Endodermal cell (in vitro differentiated cells): Measurements from ENCODE around the gene PROM1. TPM values are rescaled to one million over a fixed set of nuclear protein-coding genes. Genes with fewer than 3 reads are reported as not detected.

Source experiments
- DNase-seq: peaks from one replicate; pipeline ENCODE4 v3.0.0-alpha.2; 2017
- H3K27ac ChIP-seq: 2 replicates; pipeline ENCODE4 v1.5.1; 2013; ENCODE audit warnings: mild to moderate bottlenecking, low read depth, low read length, moderate library complexity
- H3K27me3 ChIP-seq: 2 replicates; pipeline ENCODE4 v1.6.1; 2013; ENCODE audit warnings: mild to moderate bottlenecking, low read length, moderate library complexity; ENCODE audit not compliant: insufficient read depth, control insufficient read depth, poor library complexity, severe bottlenecking
- H3K36me3 ChIP-seq: 2 replicates; pipeline ENCODE4 v1.7.0; 2013; ENCODE audit warnings: mild to moderate bottlenecking, low read length, moderate library complexity; ENCODE audit not compliant: control insufficient read depth, insufficient read depth
- H3K4me1 ChIP-seq: one replicate; pipeline ENCODE4 v1.7.0; 2013; ENCODE audit warnings: low read length; ENCODE audit not compliant: control insufficient read depth, insufficient read depth
- H3K4me3 ChIP-seq: 2 replicates; pipeline ENCODE4 v1.5.1; 2013; ENCODE audit warnings: mild to moderate bottlenecking, low read length, moderate library complexity
- H3K9ac ChIP-seq: 2 replicates; pipeline ENCODE4 v1.6.1; 2013; ENCODE audit warnings: mild to moderate bottlenecking, low read length, moderate library complexity; ENCODE audit not compliant: poor library complexity, severe bottlenecking; ENCODE audit errors: extremely low read depth
- H3K9me3 ChIP-seq: 2 replicates; pipeline ENCODE4 v1.6.1; 2013; ENCODE audit warnings: mild to moderate bottlenecking, low read length, moderate library complexity; ENCODE audit not compliant: control insufficient read depth
- H3K27ac Mint-ChIP-seq: 2 replicates; pipeline ENCODE4 v1.8.0; 2020; ENCODE audit warnings: mixed read lengths
- H3K27me3 Mint-ChIP-seq: 2 replicates; pipeline ENCODE4 v1.8.0; 2021; ENCODE audit warnings: mild to moderate bottlenecking, mixed read lengths; ENCODE audit not compliant: insufficient read depth
- H3K36me3 Mint-ChIP-seq: 2 replicates; pipeline ENCODE4 v1.8.0; 2020; ENCODE audit warnings: low read depth, mixed read lengths
- H3K4me1 Mint-ChIP-seq: 2 replicates; pipeline ENCODE4 v1.8.0; 2020; ENCODE audit warnings: mixed read lengths
- H3K4me3 Mint-ChIP-seq: 2 replicates; pipeline ENCODE4 v1.8.0; 2020; ENCODE audit warnings: mild to moderate bottlenecking, moderate library complexity, mixed read lengths
- H3K9me3 Mint-ChIP-seq: 2 replicates; pipeline ENCODE4 v1.8.0; 2020; ENCODE audit warnings: mild to moderate bottlenecking, mixed read lengths
- CTCF ChIP-seq: fragments of 200-600 bp; sonication (generic); conservative IDR thresholded peaks from 2 replicates; pipeline ENCODE4 v1.5.0; 2021; ENCODE audit warnings: antibody characterized with exemption, mild to moderate bottlenecking
- WGBS, 2 experiments: methylation state at CpG; one replicate each; pipeline versions ENCODE4 v1.1.5 to v1.1.7; 2013; ENCODE audit warnings: missing lambda C conversion rate in 2 of 2, mixed read lengths in 1 of 2; ENCODE audit not compliant: insufficient coverage in 1 of 2, insufficient read length in 1 of 2; 5-methylcytosine and 5-hydroxymethylcytosine counted together
- total RNA-seq, 2 donors: library from RNA; stranded (reverse); fragmentation: NEBNext Ultra II Directional in 1 of 2; extraction: Animal tissue kit (Norgen Biotek cat#: 25700) in 1 of 2; gene quantifications; 2 replicates in 1 of 2; 3 replicates in 1 of 2; pipeline ENCODE4 v1.2.1, GENCODE V29; 2021

Gene PROM1
- total RNA-seq, 2 donors from 2014 or later = 38.6 to 51.6 TPM

- peaks cover 42% of the 10 kb centered on the region for H3K36me3 Mint-ChIP-seq
- H3K9me3 Mint-ChIP-seq = no peaks in the 10 kb centered on the region
- no peak overlapping the region for H3K4me3 Mint-ChIP-seq
- Histone ChIP-seq H3K4me3 (no peak overlapping the region), H3K27me3 (no peaks in the 10 kb centered on the region), H3K9ac (no peak overlapping the region), H3K4me1 (no peaks in the 10 kb centered on the region), H3K36me3 (peaks cover 2% of the 10 kb centered on the region), H3K27ac (no peak overlapping the region), H3K9me3 (no peaks in the 10 kb centered on the region)
- H3K27me3 Mint-ChIP-seq = no peaks in the 10 kb centered on the region
- no peaks in the 10 kb centered on the region for H3K4me1 Mint-ChIP-seq
- WGBS, 2 experiments = 95 to 100% methylated on average over 2 of the region's 2 CpGs
- H3K27ac Mint-ChIP-seq = no peak overlapping the region
- DNase-seq = no peak
- no peak for TF ChIP-seq CTCF
Measured at GRCh38 chr4:15992167-15992485, 91.7 kb downstream of the PROM1 start.

GRCh38 chr4:15990570-15991285 is 93.1 kb downstream of the PROM1 start:
- Mint-ChIP-seq H3K9me3 (no peaks in the 10 kb centered on the region), H3K27me3 (no peaks in the 10 kb centered on the region), H3K27ac (no peak overlapping the region), H3K36me3 (peaks cover 56% of the 10 kb centered on the region), H3K4me3 (no peak overlapping the region), H3K4me1 (no peaks in the 10 kb centered on the region)
- DNase-seq = no peak
- 82 to 85% methylated on average over 6 to 12 of the region's 12 CpGs for WGBS, 2 experiments
- Histone ChIP-seq H3K36me3 (peaks cover 7% of the 10 kb centered on the region), H3K4me1 (no peaks in the 10 kb centered on the region), H3K4me3 (no peak overlapping the region), H3K27me3 (no peaks in the 10 kb centered on the region), H3K27ac (no peak overlapping the region), H3K9ac (no peak overlapping the region), H3K9me3 (no peaks in the 10 kb centered on the region)
- no peak for TF ChIP-seq CTCF

- Histone ChIP-seq H3K9me3 (no peaks in the 10 kb centered on the region), H3K4me1 (no peaks in the 10 kb centered on the region), H3K36me3 (peaks cover 15% of the 10 kb centered on the region), H3K9ac (no peak overlapping the region), H3K4me3 (no peak overlapping the region), H3K27me3 (no peaks in the 10 kb centered on the region), H3K27ac (no peak overlapping the region)
- peaks cover 2% of the 10 kb centered on the region for H3K9me3 Mint-ChIP-seq
- WGBS, 2 experiments = 82 to 85% methylated on average over 5 to 6 of the region's 6 CpGs
- H3K4me3 Mint-ChIP-seq = no peak overlapping the region
- no peak for TF ChIP-seq CTCF
- no peaks in the 10 kb centered on the region for H3K4me1 Mint-ChIP-seq
- no peaks in the 10 kb centered on the region for H3K27me3 Mint-ChIP-seq
- peaks cover 68% of the 10 kb centered on the region for H3K36me3 Mint-ChIP-seq
- H3K27ac Mint-ChIP-seq = no peak overlapping the region
- no peak for DNase-seq
Measured at GRCh38 chr4:15989424-15989823, 94.4 kb downstream of the PROM1 start.
